Stimulated activated CD4-positive, alpha-beta T cell treated with anti-CD3 and anti-CD28 coated beads, Interleukin-4, amount 100 ng/mL, for 48 hours (primary cell): ENCODE results near the gene FBXL7.

Source experiments
- DNase-seq, 2 donors: peaks; one replicate each; pipeline ENCODE4 v3.0.0-alpha.2; 2020; ENCODE audit warnings: low read depth in 2 of 2

Gene FBXL7

DNA sequence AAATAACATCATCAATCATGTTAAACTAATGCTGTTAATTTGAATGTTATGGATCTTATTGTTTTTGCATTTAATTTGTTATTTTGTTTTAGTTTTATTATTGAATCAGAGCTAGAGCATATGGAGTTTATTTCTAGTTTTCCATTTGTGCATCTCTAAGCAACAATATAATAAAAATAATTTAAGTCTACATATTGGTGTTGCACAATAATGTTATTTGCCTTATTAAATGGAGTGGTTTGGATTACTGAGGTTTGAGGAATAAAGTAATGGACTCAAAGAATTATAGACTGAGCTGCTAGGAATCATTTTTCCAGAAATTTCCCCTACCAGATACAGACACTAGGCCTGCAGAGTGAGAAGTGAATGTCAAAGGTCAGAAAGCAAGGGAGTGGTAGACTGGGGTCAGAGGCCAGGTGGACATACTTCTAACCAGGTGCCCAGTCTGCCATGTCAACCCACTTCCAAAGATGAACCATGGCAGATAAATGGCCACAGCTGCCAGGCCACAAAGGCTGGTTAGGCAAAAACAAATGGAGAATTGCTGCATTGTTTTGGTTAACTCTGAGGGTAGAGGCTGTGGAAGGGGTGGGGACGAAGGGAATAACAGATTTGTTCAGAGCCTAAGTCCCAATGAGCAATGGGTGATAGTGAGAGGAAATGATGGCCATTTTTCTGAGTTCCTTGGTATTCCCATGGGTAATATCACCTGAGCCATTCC is 113.1 kb downstream of the FBXL7 start:
- no peak for DNase-seq

DNA sequence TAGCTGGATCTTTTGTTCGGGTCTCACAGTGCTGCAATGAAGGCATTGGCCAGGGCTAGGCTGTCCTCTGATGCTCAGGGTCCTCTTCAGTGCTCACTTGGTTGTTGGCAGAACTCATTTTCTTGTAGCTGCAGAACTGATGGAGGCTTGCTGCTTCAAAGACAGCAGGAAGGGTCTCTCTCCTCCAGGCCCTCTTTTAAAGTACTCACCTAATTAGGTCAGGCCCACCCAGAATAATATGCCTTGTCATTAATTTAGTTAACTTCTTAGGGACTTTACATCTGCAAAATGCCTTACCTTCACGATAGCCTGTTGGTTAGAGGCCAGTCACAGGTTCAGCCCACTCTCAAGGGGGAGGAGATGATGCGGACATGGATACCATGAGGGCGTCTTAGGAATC is 114.7 kb downstream of the FBXL7 start:
- no peak for DNase-seq

DNA sequence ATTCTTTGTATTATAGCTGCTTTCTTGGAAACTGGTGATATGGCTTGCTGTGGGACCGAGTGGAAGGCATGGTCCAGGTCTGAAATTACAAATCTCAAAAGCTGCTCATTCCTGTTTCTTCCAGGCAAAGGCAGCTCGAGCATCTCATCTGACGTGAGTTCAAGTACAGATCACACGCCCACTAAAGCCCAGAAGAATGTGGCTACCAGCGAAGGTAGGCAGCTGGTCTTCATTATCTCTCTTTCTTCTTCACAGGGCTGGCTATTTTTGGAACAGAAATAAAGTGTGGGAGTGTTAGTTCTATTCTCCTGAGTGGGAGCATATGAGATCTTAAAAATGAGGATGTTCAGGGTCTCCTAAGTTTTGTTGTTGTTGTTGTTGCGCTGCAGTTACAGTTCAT is 115.9 kb downstream of the FBXL7 start:
- no peak for DNase-seq

GRCh38 chr5:15618938-15619337 is 119.0 kb downstream of the FBXL7 start:
- no peak for DNase-seq

- no peak for DNase-seq
Measured at GRCh38 chr5:15620501-15620900, 120.5 kb downstream of the FBXL7 start.

- DNase-seq: no peak
Measured at GRCh38 chr5:15621094-15621493, 121.1 kb downstream of the FBXL7 start.

GRCh38 chr5:15623794-15624193 is 123.8 kb downstream of the FBXL7 start:
- no peak for DNase-seq

DNA sequence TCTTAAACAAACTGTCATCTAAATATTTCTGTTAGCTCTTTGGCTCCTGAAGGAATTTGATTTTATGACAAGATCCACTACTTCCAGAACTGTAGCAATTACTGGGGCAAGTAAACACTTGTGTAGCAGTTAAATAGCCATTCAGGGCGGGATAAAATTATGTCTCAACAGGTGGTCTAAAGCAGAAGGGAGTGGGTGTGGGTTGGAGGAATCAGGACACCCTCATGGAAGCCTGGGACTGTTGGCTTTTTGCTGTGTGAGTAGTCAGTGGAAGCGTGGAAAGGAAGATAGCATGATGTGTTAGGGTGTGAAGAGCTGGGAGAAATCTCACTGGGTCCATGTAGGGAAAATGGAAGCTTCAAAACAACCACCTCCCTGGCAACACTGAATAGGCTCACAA is 127.1 kb downstream of the FBXL7 start:
- DNase-seq: no peak

GRCh38 chr5:15627647-15628046 is 127.7 kb downstream of the FBXL7 start:
- no peak for DNase-seq

- DNase-seq: no peak
Measured at GRCh38 chr5:15630441-15630840, 130.5 kb downstream of the FBXL7 start.

DNA sequence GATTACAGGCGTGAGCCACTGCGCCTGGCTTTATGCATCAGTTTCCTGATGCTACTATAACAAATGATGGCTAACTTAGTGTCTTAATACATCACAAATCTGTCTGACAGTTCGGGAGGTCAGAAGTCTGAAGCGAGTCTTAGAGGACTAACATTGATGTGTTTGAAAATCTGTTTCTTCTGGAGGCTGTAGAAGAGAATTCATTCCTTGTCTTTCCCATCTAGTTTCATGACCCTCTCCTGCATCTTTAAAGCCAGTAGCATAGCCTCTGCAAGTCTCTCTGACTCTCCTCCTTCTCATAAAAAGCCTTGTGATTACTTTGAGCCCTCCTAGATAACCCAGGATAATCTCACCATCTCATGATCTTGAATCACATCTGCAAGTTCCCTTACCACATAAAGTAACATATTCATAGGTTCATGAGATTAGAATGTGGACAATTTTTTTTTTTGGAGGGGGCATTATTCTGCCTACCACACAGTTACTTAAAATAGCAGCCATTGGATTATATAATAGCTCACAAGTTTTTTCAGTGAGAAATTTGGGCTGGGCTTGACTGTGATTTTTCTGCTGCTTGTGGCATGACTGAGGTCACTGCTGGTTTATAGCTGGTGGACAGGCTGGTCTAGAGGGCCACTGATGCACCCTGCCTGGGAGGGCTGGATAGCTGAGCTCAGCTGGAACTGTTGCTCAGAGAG is 134.8 kb downstream of the FBXL7 start:
- DNase-seq: no peak

DNA sequence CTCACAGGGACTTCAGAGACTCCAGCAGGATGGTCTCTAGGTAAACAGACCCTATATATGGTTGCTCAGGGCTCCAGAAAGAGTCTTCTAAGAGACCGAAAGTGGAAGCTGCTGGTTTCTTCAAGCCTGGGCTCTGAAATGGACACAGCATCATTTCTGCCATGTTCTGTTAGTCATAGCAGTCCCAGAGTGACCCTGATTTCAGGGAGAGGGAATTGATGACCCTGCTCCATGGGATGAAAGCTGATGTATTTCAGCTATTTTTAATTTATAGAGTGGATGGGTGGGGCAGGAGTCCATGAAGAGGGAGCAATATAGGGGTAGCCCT is 135.3 kb downstream of the FBXL7 start:
- no peak for DNase-seq

- DNase-seq: no peak
Measured at GRCh38 chr5:15637345-15637744, 137.4 kb downstream of the FBXL7 start.

DNA sequence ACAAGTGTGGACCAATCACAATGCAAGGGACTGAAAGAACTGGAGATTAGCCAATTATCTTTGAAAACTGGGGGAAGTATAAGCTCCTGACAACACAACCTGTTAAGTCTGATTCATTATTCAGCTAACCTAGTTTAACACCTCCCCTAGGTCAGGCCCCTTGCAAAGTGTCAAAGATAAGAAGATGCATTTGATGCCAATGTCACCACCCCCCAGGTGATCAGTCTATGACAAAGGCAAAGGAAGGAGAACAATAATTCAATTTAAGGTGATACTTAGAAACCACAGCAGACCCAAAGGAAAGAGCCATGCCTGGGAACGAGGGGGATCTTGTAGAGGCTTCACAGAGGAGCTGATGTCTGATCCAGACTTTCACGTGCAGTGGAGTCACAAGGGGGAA is 137.9 kb downstream of the FBXL7 start:
- no peak for DNase-seq

GRCh38 chr5:15638296-15638695 is 138.3 kb downstream of the FBXL7 start:
- DNase-seq: no peak

DNA sequence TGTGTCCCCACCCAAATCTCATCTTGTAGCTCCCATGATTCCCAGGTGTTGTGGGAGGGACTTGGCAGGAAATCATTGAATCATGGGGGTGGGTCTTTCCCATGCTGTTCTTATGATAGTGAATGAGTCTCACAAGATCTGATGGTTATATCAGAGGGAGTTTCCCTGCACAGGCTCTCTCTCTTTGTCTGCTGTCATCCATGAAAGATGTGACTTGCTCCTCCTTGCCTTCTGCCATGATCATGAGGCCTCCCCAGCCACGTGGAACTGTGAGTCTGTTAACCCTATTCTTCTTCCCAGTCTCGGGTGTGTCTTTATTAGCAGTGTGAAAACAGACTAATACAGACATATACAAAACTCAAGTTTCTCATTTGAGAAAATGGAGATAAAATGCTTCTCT is 139.3 kb downstream of the FBXL7 start:
- DNase-seq: no peak

GRCh38 chr5:15640116-15640515 is 140.1 kb downstream of the FBXL7 start:
- DNase-seq: no peak

- DNase-seq: no peak
Measured at GRCh38 chr5:15643731-15644130, 143.8 kb downstream of the FBXL7 start.

- no peak for DNase-seq
Measured at GRCh38 chr5:15645381-15646160, 145.6 kb downstream of the FBXL7 start.

- DNase-seq: no peak
Measured at GRCh38 chr5:15646371-15646770, 146.4 kb downstream of the FBXL7 start.

DNA sequence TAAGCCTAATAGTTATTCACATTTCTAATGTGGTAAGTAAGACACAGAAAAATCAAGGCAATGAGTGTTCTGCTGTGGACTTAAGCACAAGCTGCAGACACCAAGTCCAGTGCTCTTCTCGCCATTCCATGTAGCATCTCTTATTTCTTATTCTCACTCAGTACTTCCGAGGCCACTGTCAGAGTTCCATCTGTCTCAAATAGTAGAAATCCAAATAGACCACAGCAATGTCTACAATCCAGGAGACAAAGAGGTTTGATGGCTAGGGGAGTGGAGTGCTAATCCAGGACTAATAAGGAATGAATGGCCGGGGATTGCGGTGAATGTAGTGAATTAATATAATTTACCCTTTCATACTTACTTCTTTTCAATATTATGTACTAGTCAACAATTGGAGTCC is 147.3 kb downstream of the FBXL7 start:
- no peak for DNase-seq

GRCh38 chr5:15650266-15650665 is 150.3 kb downstream of the FBXL7 start:
- no peak for DNase-seq

DNA sequence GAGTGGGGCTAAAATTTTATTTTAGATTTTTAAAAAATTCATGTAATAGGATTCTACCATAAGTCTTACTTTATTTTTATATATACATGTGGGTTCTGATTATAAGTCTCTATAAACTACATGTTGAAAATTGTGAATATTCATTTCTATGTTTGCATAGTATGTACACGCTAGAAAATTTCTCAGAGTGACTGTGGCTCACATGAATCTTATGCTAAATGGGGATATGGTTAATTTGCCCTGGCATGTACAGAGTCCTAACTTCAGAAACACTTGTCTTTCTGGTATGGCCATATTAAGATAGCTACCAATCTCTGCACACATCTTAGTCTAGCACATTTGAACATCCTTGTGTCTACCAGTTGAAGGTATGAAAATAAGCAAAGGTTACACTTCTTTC is 154.8 kb downstream of the FBXL7 start:
- DNase-seq: no peak
